ENCODE results near the gene TBC1D3H. TPM values are rescaled to one million over a fixed set of nuclear protein-coding genes. Genes with fewer than 3 reads are reported as not detected.
"Not testable (repeated sequence)": the region's sequence is repeated elsewhere in the genome, so short reads cannot be mapped to it uniquely, and the experiment has no call there.

TBC1D3H gene
- not detected in 2 replicates for total RNA-seq
- not detected for polyA plus RNA-seq (2012)

DNA sequence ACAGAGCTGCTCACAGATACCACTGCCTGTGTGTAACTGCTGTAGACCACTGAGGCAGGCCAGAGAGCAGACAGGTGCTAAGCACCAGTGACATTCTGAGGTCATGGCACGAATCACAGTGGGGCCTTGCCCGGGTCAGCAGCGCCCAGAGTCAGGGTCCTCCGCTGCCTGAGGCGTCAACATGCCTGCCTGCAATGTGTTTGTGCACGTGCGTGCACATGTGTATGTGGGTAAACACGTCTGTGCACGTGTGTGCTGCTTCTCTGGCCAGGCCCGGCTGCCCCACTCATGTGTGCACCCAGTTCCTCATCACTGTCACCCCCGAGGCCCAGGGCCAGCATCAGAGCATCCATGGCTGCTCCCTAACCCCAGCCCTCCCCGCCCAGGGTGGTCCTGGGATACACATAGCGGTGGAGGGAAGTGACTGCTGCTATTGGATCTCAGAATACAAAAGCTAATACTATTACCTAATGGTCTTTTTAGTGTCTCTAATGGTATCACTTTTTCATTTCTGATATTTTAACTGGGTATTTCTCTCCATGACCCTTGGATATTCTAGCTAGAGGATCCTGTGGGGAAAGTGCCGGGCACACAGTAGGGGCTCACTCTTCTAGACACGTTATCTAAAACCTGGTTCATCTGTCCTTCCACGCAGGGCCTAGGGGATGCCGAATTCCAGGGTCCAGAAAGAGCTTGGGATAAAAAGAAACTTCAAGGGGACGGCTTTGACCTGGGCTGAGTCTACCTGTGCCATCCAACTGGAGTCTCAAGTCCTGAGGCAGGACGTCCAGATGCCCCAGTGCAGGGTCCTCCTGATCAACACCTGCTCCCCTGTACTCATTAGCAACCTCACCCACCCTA is at the start of gene TBC1D3H:
Gene TBC1D3H (minus strand): TSS at position 51 of the 861 bp plus-strand sequence. CDS start 1,540 bp downstream, outside the sequence.
- DNase-seq (ENCODE audit: low read depth), result not testable (repeated sequence)

DNA sequence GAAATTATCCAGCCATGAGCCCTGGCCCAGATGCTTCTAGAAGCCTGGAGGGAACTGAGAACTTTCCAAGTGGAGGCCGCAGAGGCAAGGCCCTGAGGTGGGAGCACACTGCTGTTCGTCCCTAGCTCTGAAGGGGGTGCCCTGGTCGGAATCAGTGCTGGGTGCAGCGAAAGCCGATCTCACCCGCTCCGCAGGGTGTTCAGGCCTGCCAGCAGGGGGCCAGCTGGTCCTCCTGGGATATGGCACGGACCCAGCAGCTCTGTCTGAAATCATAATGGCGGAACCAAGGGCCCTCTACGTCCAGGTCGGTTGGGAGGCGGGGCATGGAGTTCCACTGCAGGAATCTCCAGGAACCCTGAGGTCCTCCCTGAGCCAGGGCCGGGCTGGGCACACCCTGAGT is 40.7 kb upstream of the TBC1D3H start:
- not testable (repeated sequence) for DNase-seq (ENCODE audit: low read depth)

DNA sequence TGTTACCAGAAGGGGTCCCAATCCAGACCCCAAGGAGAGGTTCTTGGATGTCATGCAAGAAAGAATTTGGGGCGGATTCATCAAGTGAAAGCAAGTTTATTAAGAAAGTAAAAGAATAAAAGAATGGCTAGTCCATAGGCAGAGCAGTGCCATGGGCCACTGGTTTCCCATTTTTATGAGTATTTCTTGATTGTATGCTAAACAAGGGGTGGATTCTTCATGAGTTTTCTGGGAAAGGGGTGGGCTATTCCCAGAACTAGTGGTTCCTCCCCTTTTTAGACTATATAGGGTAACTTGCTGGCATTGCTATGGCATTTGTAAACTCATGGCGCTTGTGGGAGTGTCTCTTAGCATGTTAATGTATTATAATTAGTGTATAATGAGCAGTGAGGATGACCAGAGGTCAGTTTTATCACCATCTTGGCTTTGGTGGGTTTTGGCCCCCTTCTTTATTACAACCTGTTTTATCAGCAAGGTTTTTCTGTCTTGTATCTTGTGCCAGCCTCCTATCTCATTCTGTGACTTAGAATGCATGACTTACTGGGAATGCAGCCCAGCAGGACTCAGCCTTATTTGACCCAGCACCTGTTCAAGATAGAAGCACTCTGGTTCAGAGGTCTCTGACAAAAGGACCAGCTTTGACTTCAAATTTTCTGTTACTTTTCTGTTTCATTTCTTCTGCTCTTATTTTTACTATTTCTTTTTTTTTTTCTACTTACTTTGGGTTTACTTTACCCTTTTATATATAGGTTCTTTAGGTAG is 27.1 kb upstream of the TBC1D3H start:
- DNase-seq (ENCODE audit: low read depth), result not testable (repeated sequence)

DNA sequence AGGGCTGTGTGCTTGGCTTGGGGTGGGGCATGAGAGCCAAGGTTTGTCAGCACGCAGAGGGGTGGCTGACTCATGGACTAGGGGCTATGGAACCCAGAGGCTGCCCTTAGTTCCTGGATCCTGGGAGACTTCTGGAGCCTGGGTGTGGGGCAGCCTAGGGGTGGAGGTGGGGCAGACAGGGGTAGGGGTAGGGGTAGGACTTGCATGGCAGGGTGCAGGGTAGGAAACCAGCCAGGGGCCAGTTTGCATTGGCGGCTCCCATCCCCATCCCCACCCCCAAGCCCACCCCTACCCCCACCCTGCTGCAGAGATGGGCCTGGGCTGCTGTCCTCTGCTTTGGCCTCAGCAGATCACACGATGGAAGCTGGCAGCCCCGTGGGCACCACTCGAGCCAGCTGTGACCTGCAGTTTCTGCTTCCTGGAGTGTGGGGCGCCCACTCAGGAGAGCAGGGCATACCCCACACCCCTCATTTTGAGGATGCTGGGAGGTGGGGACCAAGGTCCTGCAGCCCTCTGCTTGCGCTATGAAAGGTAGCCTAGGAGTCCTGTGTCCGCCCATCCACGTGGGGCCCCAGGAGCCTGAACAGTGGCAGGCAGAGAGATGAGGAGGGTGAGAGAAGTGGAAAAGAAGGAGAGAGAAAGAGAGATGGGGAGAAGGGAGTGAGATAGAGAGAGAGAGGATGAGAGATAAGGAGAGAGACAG is 2.9 kb upstream of the TBC1D3H start:
- DNase-seq (ENCODE audit: low read depth), result not testable (repeated sequence)

DNA sequence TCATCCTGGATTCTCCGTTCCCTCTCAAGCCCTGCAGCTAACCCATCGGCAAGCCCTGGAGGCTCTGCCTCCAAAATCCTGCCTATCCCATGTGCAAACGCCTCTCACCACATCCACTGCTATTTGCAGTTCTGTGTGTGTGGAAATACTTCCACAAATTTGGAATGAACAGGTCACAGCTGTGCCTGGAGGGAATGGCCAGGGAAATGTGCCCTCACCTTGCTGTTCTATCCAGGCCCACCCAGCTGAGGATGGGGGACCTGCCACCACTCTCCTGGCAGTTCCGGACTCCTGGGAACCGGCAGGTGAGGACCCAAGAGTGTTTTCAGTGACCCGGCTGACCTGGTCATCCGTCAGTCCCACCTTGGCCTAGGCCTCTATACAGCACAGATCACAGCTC is 12.3 kb downstream of the TBC1D3H start:
- DNase-seq (ENCODE audit: low read depth), result not testable (repeated sequence)

DNA sequence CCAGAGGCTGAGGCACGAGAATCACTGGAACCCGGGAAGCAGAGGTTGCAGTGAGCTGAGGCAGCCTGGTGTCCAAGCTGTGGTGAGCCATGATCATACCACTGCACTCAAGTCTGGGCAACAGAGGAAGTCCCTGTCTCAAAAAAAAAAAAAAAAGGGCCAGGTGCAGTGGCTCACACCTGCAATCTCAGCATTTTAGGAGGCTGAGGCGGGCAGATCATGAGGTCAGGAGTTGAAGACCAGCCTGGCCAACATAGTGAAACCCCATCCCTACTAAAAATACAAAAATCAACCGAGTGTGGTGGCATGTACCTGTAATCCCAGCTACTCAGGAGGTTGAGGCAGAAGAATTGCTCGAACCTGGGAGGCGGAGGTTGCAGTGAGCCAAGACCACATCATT is 25.7 kb downstream of the TBC1D3H start:
- not testable (repeated sequence) for DNase-seq (ENCODE audit: low read depth)

Other genes starting within 250 kb of the TBC1D3H start
- 2.2 and 2.4 TPM in 2 replicates for gene TBC1D3B, start 211.8 kb downstream of the TBC1D3H start, total RNA-seq
- gene CCL3L1, start 191.7 kb downstream of the TBC1D3H start, total RNA-seq, result not detected in 2 replicates
- not detected in 2 replicates for gene CCL4L2, start 177.4 kb downstream of the TBC1D3H start, total RNA-seq
- gene TBC1D3I, start 123.9 kb downstream of the TBC1D3H start, total RNA-seq, result 0.13 TPM in 1 of 2 replicates, not detected in the other
- gene TBC1D3G, start 64.6 kb downstream of the TBC1D3H start, total RNA-seq, result not detected in 2 replicates
- 42.9 and 49.1 TPM in 2 replicates for gene ZNHIT3, start 98.2 kb upstream of the TBC1D3H start, total RNA-seq
- 18.8 and 22.8 TPM in 2 replicates for gene MYO19, start 146.4 kb upstream of the TBC1D3H start, total RNA-seq
- gene PIGW, start 146.6 kb upstream of the TBC1D3H start, total RNA-seq, result 6.9 and 7.2 TPM in 2 replicates
- gene GGNBP2, start 156.5 kb upstream of the TBC1D3H start, total RNA-seq, result 42.4 and 61.4 TPM in 2 replicates
- 5.7 and 7.0 TPM in 2 replicates for gene DHRS11, start 203.4 kb upstream of the TBC1D3H start, total RNA-seq
- gene MRM1, start 213.1 kb upstream of the TBC1D3H start, total RNA-seq, result 8.1 and 12.0 TPM in 2 replicates

All from myocyte (in vitro differentiated cells).